HG02588 (cell line): ENCODE results near the gene MRPS24.

Source experiments
- ATAC-seq: cut with Tn5 transposase; IDR thresholded peaks from one replicate; pipeline ENCODE4 v1.9.1; 2021; ENCODE audit warnings: mild to moderate bottlenecking, moderate library complexity; ENCODE audit not compliant: unreplicated experiment

MRPS24 gene

DNA sequence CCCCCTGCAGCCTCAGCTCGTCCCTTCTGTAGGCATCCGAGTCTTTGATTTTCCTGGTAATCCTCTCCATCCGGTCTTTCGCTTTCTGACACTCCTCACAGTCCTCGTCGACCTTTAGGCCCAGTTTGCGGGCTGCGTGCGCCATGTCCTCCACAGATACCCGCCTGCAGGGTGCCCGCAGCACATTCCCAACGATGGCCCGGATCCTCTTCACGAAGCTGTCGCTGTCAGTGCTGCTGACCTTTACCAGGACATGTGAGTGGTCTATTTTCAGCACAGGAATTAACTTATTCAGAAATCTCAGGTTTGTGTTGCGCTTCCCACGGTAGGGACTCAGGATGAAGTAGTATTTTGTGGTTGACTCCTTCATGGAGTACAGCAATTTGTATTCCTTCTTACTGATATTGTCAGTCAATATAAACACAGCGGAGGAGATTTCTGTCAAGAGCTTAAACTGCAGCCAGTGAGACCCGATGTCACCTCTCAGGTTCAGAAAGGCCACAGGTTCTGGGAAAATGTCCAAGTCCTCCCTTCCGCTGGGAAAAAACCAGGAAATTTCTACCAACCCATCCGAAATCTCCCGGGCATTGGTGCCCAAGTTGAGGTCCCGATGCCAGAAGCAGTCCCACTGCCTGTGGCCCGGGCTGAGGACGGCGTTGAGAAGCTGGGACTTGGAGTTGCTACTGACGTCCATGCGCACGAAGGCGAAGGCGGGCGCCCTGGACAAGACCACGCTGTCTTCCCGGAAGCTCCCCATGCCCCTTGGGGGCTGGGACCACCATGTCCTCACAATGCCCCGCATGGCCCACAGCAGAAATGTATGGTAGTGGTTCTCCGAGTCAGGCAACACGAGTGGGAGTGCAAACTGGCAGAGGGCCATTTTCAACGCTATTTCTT is 8.9 kb upstream of the MRPS24 start:
- no peak for ATAC-seq

DNA sequence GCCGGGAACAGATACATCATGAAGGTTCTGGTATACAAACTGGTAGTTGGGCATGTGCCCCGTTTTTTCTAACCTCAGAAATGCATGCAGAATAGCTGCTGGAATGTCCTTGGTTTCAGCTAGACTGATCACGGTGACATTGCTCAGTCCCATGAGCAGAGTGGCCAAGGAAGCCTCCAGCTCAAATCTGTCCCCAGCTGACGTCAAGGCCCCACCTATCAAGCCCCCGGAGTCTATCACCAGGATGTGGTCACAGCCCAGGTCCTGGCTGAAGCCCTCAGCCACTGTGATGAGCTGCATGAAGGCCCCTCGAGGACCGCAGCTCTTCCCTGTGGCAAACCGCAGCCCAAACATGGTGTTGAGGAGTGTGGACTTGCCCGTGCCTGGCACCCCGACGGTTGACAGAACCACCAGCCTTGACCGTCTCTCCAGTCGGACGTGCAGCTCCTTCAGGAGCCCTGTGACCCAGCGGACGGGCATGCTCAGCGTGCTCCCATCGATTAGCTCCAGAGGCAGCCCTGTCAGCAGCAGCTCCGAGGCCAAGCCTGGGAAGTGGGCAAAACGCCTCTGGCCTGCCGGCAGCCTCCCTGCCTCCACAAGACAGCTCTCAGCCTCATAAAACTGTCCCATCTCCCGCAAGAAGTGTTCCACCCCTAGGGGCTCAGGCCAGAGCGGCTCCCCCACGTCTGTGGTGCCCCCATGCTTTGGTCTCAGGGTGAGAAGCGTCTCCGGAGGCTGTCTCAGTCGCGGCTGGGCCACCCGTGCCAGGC is 7.8 kb upstream of the MRPS24 start:
- no peak for ATAC-seq

- no peak for ATAC-seq
Observed at GRCh38 chr7:43876241-43876640, 6.9 kb upstream of the MRPS24 start.

GRCh38 chr7:43873300-43873699 is 4.0 kb upstream of the MRPS24 start:
- no peak for ATAC-seq

- no peak for ATAC-seq
Observed at GRCh38 chr7:43872406-43873110, 3.2 kb upstream of the MRPS24 start.

- ATAC-seq = no peak
Observed at GRCh38 chr7:43871064-43871463, 1.7 kb upstream of the MRPS24 start.

DNA sequence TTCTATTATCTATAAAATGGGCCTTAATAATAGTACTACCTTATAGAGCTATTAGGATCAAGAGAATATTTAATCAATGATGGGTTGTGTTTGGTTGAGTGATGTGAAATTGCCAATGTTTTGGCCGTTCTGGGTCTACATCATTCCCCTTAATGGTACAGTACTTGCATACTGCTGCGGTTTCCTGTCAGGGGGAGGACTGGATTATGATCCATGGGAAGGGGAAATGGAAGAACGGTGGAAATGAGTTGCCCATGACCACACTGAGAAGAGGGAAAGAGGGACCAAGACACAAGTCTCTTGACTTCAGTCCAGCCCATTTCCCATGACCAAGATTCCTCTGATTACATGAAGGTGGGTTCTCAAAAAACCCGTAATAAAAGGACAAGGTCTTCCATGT is 999 bp upstream of the MRPS24 start:
- no peak for ATAC-seq

GRCh38 chr7:43869867-43870240 is 537 bp upstream of the MRPS24 start:
- ATAC-seq = no peak

DNA sequence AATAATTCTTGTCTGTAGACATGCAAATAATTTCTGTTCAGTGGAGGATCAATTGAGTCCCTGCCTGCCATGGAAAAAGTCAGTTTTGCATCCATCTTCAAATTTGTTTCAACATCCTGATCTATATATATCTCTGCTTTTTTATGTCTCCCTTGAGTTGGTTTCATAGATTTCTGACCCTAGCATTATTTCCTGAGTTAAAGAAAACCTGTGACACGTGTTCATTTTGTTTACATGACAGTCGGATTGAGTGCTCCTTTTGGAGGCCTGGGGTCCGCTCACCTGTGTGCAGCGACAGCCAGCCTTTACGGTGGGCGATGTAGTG is 674 bp downstream of the MRPS24 start:
- ATAC-seq = peak; percentile 17

DNA sequence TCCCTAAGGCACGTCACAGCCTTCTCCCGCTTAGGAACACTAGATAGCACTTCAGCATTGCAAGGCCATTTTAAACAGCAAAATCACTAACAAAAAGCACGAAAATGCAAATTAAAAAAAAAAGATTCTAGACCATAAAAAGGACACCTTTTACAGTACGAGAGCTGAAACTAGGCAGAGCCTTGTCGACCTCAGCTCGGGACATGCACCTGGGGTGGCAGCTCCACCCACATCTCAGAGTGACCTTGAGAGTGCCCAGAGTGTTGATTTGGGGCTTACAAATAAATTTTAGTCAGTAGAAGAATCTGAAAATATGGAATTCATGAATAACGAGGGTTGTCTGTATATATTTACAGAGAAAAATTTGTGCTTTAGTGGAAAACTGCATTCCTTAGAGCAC is 1.1 kb downstream of the MRPS24 start:
- no peak for ATAC-seq

DNA sequence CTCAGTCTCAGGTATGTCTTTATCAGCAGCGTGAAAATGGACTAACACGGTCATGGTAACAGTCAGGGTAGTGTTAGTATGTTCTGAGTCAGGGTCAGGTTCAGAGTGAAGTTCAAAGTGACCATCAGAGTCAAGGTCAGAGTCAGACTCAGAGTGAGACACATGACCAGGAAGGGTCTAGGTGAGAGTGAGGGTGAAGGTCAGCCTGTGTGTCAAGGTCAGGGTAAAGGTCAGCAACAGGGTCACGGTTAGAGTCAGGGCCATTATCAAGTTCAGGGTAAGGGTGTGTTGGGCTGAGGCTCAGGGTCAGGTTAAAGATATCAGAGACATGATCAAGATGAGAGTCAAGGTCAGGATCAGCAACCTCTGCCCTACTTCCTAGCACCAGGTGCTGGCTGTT is 4.0 kb downstream of the MRPS24 start:
- ATAC-seq = no peak

DNA sequence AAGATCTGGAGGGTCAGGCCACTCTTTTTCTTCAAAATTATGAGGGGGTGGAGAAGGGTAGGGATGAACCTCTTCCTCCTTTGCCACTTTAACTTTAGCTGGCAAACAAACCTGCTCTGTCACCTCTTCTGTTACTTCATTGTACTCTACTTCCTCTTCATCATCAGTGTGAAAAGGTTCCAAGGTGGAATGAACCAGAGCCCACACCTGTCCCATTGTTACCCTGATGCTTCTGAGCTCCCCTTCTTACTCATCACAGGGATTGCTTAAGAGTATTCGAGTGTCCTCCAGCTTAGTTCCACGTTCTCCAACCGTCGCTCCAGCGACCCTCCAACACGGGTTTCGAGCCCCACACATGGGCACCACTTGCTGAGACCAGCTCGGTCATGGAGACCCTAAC is 5.2 kb downstream of the MRPS24 start:
- ATAC-seq = no peak

GRCh38 chr7:43856996-43857395 is 12.3 kb downstream of the MRPS24 start:
- ATAC-seq = no peak

DNA sequence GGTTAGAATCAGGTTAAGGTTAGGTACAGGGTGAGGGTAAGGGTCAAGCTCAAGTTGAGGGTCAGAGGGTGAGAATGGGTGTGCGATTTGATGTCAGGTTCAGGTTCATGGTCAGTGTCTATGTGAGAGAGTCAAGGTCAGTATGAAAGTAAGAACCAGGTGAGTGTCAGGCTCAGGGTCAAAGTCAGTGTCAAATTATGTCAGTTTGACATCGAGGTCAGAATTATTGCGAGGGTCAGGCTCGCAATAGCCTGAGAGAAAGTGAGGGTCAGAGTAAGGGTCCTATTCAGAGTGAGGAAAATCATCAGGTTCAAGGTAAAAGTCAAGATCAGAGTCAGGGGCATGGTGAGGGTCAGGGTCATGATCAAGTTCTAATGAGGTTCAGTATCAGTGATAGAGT is 13.0 kb downstream of the MRPS24 start:
- ATAC-seq = no peak

- no peak for ATAC-seq
Observed at GRCh38 chr7:43855176-43855575, 14.1 kb downstream of the MRPS24 start.

GRCh38 chr7:43851805-43852204 is 17.5 kb downstream of the MRPS24 start:
- no peak for ATAC-seq

- no peak for ATAC-seq
Observed at GRCh38 chr7:43850348-43851116, 18.8 kb downstream of the MRPS24 start.

GRCh38 chr7:43849047-43849446 is 20.3 kb downstream of the MRPS24 start:
- no peak for ATAC-seq

DNA sequence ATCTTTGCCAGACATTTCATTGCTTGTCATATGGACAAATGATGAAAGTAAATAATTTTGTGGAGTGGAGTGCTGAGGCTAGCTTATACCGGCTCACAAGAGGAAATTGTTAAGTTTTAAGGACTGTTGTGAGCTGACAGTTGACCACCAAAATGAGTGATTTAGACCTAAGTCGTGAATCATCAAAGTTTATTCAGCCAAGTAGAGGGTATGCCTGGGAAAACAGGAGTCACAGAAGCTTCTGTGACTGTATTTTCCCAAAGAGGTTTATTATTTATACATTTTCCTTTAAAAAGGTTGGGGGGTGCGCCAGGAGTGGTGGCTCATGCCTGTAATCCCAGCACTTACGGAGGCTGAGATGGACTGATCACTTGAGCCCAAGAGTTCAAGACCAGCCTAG is 21.8 kb downstream of the MRPS24 start:
- ATAC-seq = no peak

- no peak for ATAC-seq
Observed at GRCh38 chr7:43844662-43845061, 24.7 kb downstream of the MRPS24 start.

DNA sequence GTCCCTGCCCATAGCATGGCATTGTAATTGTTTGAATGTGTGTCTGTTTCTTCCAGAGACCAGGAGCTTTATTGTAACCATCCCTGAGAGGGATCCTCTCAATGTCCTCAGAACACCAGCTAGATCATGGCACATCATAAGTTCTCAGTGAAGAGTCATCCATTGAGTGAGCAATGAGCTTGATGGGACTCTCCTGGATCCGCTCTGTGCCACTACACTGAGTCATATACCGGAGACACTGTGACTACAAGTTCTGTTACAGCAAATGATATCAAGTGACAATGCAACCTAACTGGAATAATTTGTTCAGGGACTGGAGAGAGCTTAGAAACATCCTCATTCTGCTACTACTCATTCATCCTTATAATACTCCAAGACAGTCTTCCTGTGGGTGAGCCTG is 25.1 kb downstream of the MRPS24 start:
- no peak for ATAC-seq
